K562 (cell line): ENCODE measurements around the gene PDF. TPM values are rescaled to one million over a fixed set of nuclear protein-coding genes. Genes with fewer than 3 reads are reported as not detected.
A peak's percentile ranks its signal among the peaks of the same experiment; 100 is the strongest.

Experiments used
- ATAC-seq: fragments of 200-7000 bp; cut with Tn5 transposase; 3 replicates; pipeline ENCODE4 v1.9.1; 2020; ENCODE audit warnings: moderate library complexity
- BruUV-seq: library from RNA; stranded (reverse); fragments of 400-500 nt; replicated peaks from 2 replicates; lab custom pipeline; 2021; lab: Mats Ljungman, UMichigan
- CTCF ChIA-PET: fragments of 300-600 bp; formaldehyde crosslinking; extraction: SDS; loops from one replicate; lab custom pipeline; 2021; ENCODE audit warnings: low intra/inter-chr PET ratio; lab: Yijun Ruan, JAX
- POLR2A ChIA-PET: fragments of 300-600, 350-650 bp; sonication (Branson Sonifier 250); formaldehyde crosslinking; extraction: SDS; loops from one replicate; lab custom pipeline; 2021; ENCODE audit warnings: antibody characterized with exemption, inconsistent platforms; lab: Yijun Ruan, JAX
- DNase-seq, 4 experiments: peaks; one replicate each; pipeline versions ENCODE4 v3.0.0 to v3.0.0-alpha.2; 2011 to 2018; ENCODE audit warnings: low spot score in 3 of 4, mixed read lengths in 3 of 4; ENCODE audit errors: extremely low read depth in 1 of 4
- FAIRE-seq: peaks from 2 replicates; lab custom pipeline; 2011; peaks lifted over from hg19 to GRCh38; lab: Jason Lieb, UNC
- H2AFZ ChIP-seq: 2 replicates; pipeline ENCODE4 v1.6.0; 2011; ENCODE audit warnings: low read depth, low read length, control low read depth, inconsistent platforms
- H3K27ac ChIP-seq: fragments of 200-600 bp; 3 replicates; pipeline ENCODE4 v1.8.0; 2011; ENCODE audit warnings: low read depth, mild to moderate bottlenecking, control low read depth, inconsistent platforms, low read length, moderate library complexity, mixed read lengths; ENCODE audit errors: extremely low read depth
- H3K27me3 ChIP-seq, 2 experiments: fragments of 300-600 bp in 1 of 2; 2 replicates in 1 of 2; 3 replicates in 1 of 2; pipeline versions ENCODE4 v1.6.0 to v1.8.0; 2011; ENCODE audit warnings: inconsistent platforms in 2 of 2, low read length in 2 of 2, mild to moderate bottlenecking in 1 of 2, mixed read lengths in 1 of 2, moderate library complexity in 1 of 2; ENCODE audit not compliant: control insufficient read depth in 2 of 2, insufficient read depth in 2 of 2
- H3K36me3 ChIP-seq: fragments of 300-600 bp; 3 replicates; pipeline ENCODE4 v1.8.0; 2011; ENCODE audit warnings: mild to moderate bottlenecking, low read length, inconsistent platforms; ENCODE audit not compliant: control insufficient read depth, insufficient read depth
- H3K4me1 ChIP-seq, 2 experiments: fragments of 200-600 bp in 1 of 2; replicated peaks in 1 of 2; 2 replicates in 1 of 2; 3 replicates in 1 of 2; pipeline versions ENCODE4 v1.5.1 to v1.8.0; 2011; ENCODE audit warnings: inconsistent platforms in 2 of 2, low read length in 2 of 2, mild to moderate bottlenecking in 1 of 2, mixed read lengths in 1 of 2, moderate library complexity in 1 of 2; ENCODE audit not compliant: control insufficient read depth in 2 of 2, insufficient read depth in 2 of 2
- H3K4me2 ChIP-seq: 2 replicates; pipeline ENCODE4 v1.6.1; 2011; ENCODE audit warnings: low read length, control low read depth, inconsistent platforms, mixed read lengths; ENCODE audit not compliant: insufficient read depth
- H3K4me3 ChIP-seq: fragments of 200-600 bp; sonication (generic), shearing (Covaris generic); 2 replicates; pipeline ENCODE4 v1.5.1; 2016; ENCODE audit warnings: control low read depth, inconsistent platforms
- H3K79me2 ChIP-seq: fragments of 200-600 bp; 3 replicates; pipeline ENCODE4 v1.8.0; 2011; ENCODE audit warnings: low read length, inconsistent platforms; ENCODE audit not compliant: control insufficient read depth, insufficient read depth
- H3K9ac ChIP-seq, 2 experiments: 2 replicates each; pipeline versions ENCODE4 v1.6.0 to v1.6.1; 2011; ENCODE audit warnings: low read depth in 2 of 2, low read length in 2 of 2, control low read depth in 1 of 2, inconsistent platforms in 1 of 2, mild to moderate bottlenecking in 1 of 2, mixed read lengths in 1 of 2; ENCODE audit not compliant: insufficient read depth in 1 of 2
- H3K9me1 ChIP-seq: one replicate; pipeline ENCODE4 v1.6.0; 2011; ENCODE audit warnings: inconsistent platforms, mild to moderate bottlenecking, low read length, moderate library complexity; ENCODE audit not compliant: control insufficient read depth, insufficient read depth
- H3K9me3 ChIP-seq: replicated peaks from 2 replicates; pipeline ENCODE4 v1.5.1; 2011; ENCODE audit warnings: low read depth, low read length, inconsistent platforms; ENCODE audit not compliant: control insufficient read depth, insufficient read depth
- H4K20me1 ChIP-seq: replicated peaks from 2 replicates; pipeline ENCODE4 v1.6.1; 2011; ENCODE audit warnings: low read length, inconsistent platforms, mixed read lengths; ENCODE audit not compliant: control insufficient read depth, insufficient read depth
- ASH1L ChIP-seq: fragments of 450-650 bp; IDR thresholded peaks from 2 replicates; pipeline ENCODE4 v1.6.1; 2018; ENCODE audit warnings: borderline replicate concordance, mild to moderate bottlenecking, low read depth; ENCODE audit not compliant: partially characterized antibody
- ATF1 ChIP-seq, 2 experiments: fragments of 450-650 bp in 1 of 2; IDR thresholded peaks; 2 replicates each; pipeline ENCODE4 v1.6.1; 2016; ENCODE audit warnings: missing compliant biosample characterization in 1 of 2, missing genetic modification characterization in 1 of 2
- CBFA2T3 ChIP-seq: fragments of 450-650 bp; IDR thresholded peaks from 2 replicates; pipeline ENCODE4 v1.6.1; 2017
- HDAC1 ChIP-seq, 2 experiments: fragments of 450-650 bp; IDR thresholded peaks; 2 replicates each; pipeline ENCODE4 v1.6.1; 2016 to 2017; ENCODE audit warnings: inconsistent platforms in 1 of 2, mild to moderate bottlenecking in 1 of 2, moderate library complexity in 1 of 2
- L3MBTL2 ChIP-seq: fragments of 450-650 bp; IDR thresholded peaks from 2 replicates; pipeline ENCODE4 v1.6.1; 2016; ENCODE audit warnings: mild to moderate bottlenecking, moderate library complexity
- PHB2 ChIP-seq: fragments of 450-650 bp; IDR thresholded peaks from 2 replicates; pipeline ENCODE4 v1.6.1; 2017; ENCODE audit warnings: low read depth
- POLR3G ChIP-seq: IDR thresholded peaks from 2 replicates; pipeline ENCODE4 v1.6.1; 2011; ENCODE audit not compliant: insufficient read length, insufficient replicate concordance; ENCODE audit errors: extremely low read depth
- TAF1 ChIP-seq: IDR thresholded peaks from 2 replicates; pipeline ENCODE4 v1.6.1; 2011; ENCODE audit warnings: mild to moderate bottlenecking, low read length, moderate library complexity; ENCODE audit not compliant: insufficient read depth, control insufficient read depth, severe bottlenecking; ENCODE audit errors: extremely low read depth
- TEAD4 ChIP-seq, 2 experiments: sonication (generic) in 1 of 2; formaldehyde crosslinking in 1 of 2; IDR thresholded peaks; 2 replicates each; pipeline versions ENCODE4 v1.6.1 to v1.8.0; 2012 to 2022; ENCODE audit warnings: borderline replicate concordance in 1 of 2, inconsistent platforms in 1 of 2, low read length in 1 of 2, mild to moderate bottlenecking in 1 of 2, missing genetic modification reagents in 1 of 2
- ZNF347 ChIP-seq: fragments of 450-650 bp; formaldehyde crosslinking; IDR thresholded peaks from 2 replicates; pipeline ENCODE4 v1.4.0; 2020; ENCODE audit warnings: low read depth, mild to moderate bottlenecking, moderate library complexity
- ZNF695 ChIP-seq: fragments of 450-650 bp; formaldehyde crosslinking; IDR thresholded peaks from 2 replicates; pipeline ENCODE4 v1.4.0; 2020; ENCODE audit warnings: mild to moderate bottlenecking, moderate library complexity
- WGBS: fragments of 100-300 bp; shearing (Covaris generic); methylation state at CpG from one replicate; pipeline ENCODE4 v1.1.6; 2016; ENCODE audit warnings: low coverage, mixed read lengths; ENCODE audit not compliant: insufficient coverage; ENCODE audit errors: missing lambda C conversion rate; 5-methylcytosine and 5-hydroxymethylcytosine counted together
- in situ Hi-C: fragments of 300-500 bp; cut with MboI; formaldehyde crosslinking; loops from 4 replicates; pipeline ENCODE4 v1.15.0; 2018; ENCODE audit warnings: inconsistent platforms, mixed read lengths
- intact Hi-C: fragments of 100-400 bp; cut with micrococcal nuclease; formaldehyde crosslinking; loops from 2 replicates; pipeline ENCODE4 v1.14.2; 2022
- polyA plus RNA-seq, 8 experiments: library from polyadenylated mRNA; depleted of rRNA in 4 of 8; stranded (reverse) in 5 of 8; unstranded in 3 of 8; fragments of >200 nt; fragmentation: Nextera tagmentation in 2 of 8; fragmentation: Illumina TruSeq in 1 of 8; extraction: Ambion mirVana in 2 of 8; extraction: Trizol in 1 of 8; gene quantifications; 2 replicates each; pipeline versions ENCODE4 v1.2.1 to v1.2.3, GENCODE V29; 2011 to 2014; ENCODE audit warnings: inconsistent platforms in 1 of 8, missing spikeins in 1 of 8
- total RNA-seq, 7 experiments: library from RNA; depleted of rRNA in 6 of 7; stranded (reverse); fragments of >200 nt in 6 of 7; fragmentation: Illumina TruSeq in 2 of 7; extraction: Trizol in 2 of 7; gene quantifications; 2 replicates each; pipeline versions ENCODE4 v1.2.1 to v1.2.3, GENCODE V29; 2011 to 2021; ENCODE audit warnings: low replicate concordance in 1 of 7
- TF ChIP-seq, protein P1 (sequence below): sonication (generic); formaldehyde crosslinking; IDR thresholded peaks from 2 replicates; pipeline ENCODE4 v1.9.0; 2022; ENCODE audit warnings: mild to moderate bottlenecking, missing genetic modification reagents
- TF ChIP-seq, protein P2 (sequence below): sonication (generic); formaldehyde crosslinking; IDR thresholded peaks from 2 replicates; pipeline ENCODE4 v1.8.1; 2023; ENCODE audit warnings: mild to moderate bottlenecking, missing genetic modification reagents
- TF ChIP-seq, protein P3 (sequence below), 3 experiments: IDR thresholded peaks in 2 of 3; conservative IDR thresholded peaks in 1 of 3; 2 replicates each; pipeline ENCODE4 v1.5.1; 2011 to 2012; ENCODE audit warnings: low read length in 3 of 3, mild to moderate bottlenecking in 3 of 3, control low read depth in 2 of 3, improper control_type of control experiment in 1 of 3, inconsistent platforms in 1 of 3, low read depth in 1 of 3, mixed read lengths in 1 of 3, moderate library complexity in 1 of 3; ENCODE audit not compliant: insufficient read depth in 2 of 3

The PDF gene
- total and polyA plus RNA-seq, 9 of the 15 experiments (the other 6 are each of a cell fraction or from before 2014, with no cell fraction given), result 0.15 to 72.4 (median 5.6) TPM

DNA sequence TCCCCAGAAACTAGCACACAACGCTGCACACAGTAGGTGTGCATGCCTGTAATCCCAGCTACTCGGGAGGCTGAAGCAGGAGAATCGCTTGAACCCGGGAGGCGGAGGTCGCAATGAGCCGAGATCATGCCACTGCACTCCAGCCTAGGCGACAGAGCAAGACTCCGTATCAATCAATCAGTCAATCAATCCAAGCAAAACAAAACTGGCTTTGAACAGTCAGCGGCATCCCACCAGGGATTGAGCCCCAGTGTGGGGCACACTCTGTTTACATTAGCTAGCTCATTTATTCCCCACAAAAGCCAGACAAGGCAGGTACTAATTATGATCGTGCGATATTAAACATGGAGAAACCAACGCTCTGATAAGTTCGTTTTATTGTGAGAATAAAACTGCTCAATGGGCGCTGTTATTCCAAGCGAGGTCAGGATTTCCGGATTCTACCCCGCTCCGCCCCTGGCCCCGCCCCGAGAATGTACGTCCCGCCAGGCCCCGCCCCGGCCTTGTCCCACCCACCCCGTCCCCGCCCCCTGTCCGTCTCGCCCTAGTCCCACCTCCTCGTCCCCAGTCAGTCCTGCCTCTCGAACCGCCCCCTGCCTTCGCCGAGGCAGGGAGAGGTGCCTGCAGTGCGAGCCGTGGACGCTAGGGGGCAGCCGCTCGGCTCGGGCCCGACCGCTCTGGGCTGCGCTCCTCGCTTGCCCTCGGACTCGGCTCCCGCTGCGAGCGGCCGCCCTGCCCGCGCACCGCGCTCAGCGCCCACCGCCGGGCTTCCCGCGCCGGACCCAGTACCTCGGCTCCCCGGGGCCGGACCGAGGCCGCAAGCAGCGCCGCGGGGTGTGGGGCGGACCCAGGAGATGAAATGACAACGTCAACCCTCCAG lies 19.5 kb downstream of the PDF start, which contains the start of gene VPS4A:
VPS4A (plus strand) TSS at position 698 of the 880 bp plus-strand sequence; CDS start at position 860, 162 bp downstream.
- Histone ChIP-seq H3K36me3 (peaks cover 28% of the 10 kb centered on the region; the same call in 2 of the 3 replicates), H4K20me1 (0 out of 2 replicates have a peak, but pooled peaks cover 3% of the 10 kb centered on the region), H3K27me3 (no peaks in the 10 kb centered on the region), H3K4me1 (peaks cover 5 to 13% of the 10 kb centered on the region in 2 experiments; a peak in 3 of 5 replicates), H3K9me1 (no peaks in the 10 kb centered on the region), H3K9me3 (no peaks in the 10 kb centered on the region), H3K4me2 (peak within 1 kb of the TSS; percentile 90), H3K9ac (peak within 1 kb of the TSS; percentile 93 to 97), H3K79me2 (peaks cover 37% of the 10 kb centered on the region), H2AFZ (peak within 1 kb of the TSS; percentile 92), H3K4me3 (peak within 1 kb of the TSS; percentile 98), H3K27ac (peak within 1 kb of the TSS; percentile 81)
- intact Hi-C loops (no loop called here), in situ Hi-C loops (no loop called here)
- ATAC-seq (peak; percentile 98), FAIRE-seq (peak; percentile 83), DNase-seq (peak; percentile 96 to 99 (median 98))
- TSS peak; percentile 78 for BruUV-seq
- ChIA-PET CTCF (interaction anchor here (1.4 kb wide), 1 partner anchor 29 kb away, joined by 4 read pairs; the partner anchor contains the start of genes COG8 and NIP7), POLR2A (no interaction called here)
- WGBS, result 12% methylated on average over 50 of the region's 70 CpGs
- TF ChIP-seq, protein P1, sequence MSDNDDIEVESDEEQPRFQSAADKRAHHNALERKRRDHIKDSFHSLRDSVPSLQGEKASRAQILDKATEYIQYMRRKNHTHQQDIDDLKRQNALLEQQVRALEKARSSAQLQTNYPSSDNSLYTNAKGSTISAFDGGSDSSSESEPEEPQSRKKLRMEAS, result peak; percentile 5; the same call in 1 of the 2 replicates
- no peak for TF ChIP-seq CBFA2T3
- TF ChIP-seq ZNF347 (CRISPR knock-in tag), result no peak
- no peak for TF ChIP-seq POLR3G
- TF ChIP-seq TAF1, result peak; percentile 81
- no peak for TF ChIP-seq ATF1 (CRISPR knock-in tag; IDR thresholded peaks at IDR 0.05)
- 0 out of 2 replicates have a peak, but pooled peaks have one; percentile 15 for TF ChIP-seq ATF1 (tag; IDR thresholded peaks at IDR 0.05)
- 0 out of 4 replicates have a peak, but pooled peaks of 1 of the 2 experiments have one; percentile 17 for TF ChIP-seq HDAC1 (IDR thresholded peaks at IDR 0.05)
- TF ChIP-seq ASH1L, result no peak
- peak; percentile 62 for TF ChIP-seq L3MBTL2
- TF ChIP-seq ZNF695 (CRISPR knock-in tag), result no peak
- TF ChIP-seq, protein P2, sequence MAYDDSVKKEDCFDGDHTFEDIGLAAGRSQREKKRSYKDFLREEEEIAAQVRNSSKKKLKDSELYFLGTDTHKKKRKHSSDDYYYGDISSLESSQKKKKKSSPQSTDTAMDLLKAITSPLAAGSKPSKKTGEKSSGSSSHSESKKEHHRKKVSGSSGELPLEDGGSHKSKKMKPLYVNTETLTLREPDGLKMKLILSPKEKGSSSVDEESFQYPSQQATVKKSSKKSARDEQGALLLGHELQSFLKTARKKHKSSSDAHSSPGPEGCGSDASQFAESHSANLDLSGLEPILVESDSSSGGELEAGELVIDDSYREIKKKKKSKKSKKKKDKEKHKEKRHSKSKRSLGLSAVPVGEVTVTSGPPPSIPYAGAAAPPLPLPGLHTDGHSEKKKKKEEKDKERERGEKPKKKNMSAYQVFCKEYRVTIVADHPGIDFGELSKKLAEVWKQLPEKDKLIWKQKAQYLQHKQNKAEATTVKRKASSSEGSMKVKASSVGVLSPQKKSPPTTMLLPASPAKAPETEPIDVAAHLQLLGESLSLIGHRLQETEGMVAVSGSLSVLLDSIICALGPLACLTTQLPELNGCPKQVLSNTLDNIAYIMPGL (CRISPR knock-in tag), result peak; percentile 94; the same call in 1 of the 2 replicates
- TF ChIP-seq, protein P3, sequence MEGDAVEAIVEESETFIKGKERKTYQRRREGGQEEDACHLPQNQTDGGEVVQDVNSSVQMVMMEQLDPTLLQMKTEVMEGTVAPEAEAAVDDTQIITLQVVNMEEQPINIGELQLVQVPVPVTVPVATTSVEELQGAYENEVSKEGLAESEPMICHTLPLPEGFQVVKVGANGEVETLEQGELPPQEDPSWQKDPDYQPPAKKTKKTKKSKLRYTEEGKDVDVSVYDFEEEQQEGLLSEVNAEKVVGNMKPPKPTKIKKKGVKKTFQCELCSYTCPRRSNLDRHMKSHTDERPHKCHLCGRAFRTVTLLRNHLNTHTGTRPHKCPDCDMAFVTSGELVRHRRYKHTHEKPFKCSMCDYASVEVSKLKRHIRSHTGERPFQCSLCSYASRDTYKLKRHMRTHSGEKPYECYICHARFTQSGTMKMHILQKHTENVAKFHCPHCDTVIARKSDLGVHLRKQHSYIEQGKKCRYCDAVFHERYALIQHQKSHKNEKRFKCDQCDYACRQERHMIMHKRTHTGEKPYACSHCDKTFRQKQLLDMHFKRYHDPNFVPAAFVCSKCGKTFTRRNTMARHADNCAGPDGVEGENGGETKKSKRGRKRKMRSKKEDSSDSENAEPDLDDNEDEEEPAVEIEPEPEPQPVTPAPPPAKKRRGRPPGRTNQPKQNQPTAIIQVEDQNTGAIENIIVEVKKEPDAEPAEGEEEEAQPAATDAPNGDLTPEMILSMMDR (IDR thresholded peaks at IDR 0.05 in 2 of 3, conservative IDR thresholded peaks at IDR 0.05 in 1 of 3; ENCODE audit: insufficient read depth in 2 of 3, low read depth in 1 of 3, low read length in 3 of 3), result peak; percentile 73 to 96 (median 89)
- no peak for TF ChIP-seq TEAD4 (IDR thresholded peaks at IDR 0.05; ENCODE audit: low read length)
- TF ChIP-seq TEAD4 (CRISPR knock-in tag; IDR thresholded peaks at IDR 0.05; ENCODE audit: borderline replicate concordance), result 0 out of 2 replicates have a peak, but pooled peaks have one; percentile 17
- no peak for TF ChIP-seq PHB2
